Measurements from ENCODE around the gene SLC9A8. TPM values are rescaled to one million over a fixed set of nuclear protein-coding genes. Genes with fewer than 3 reads are reported as not detected.

The SLC9A8 gene
- total and polyA plus RNA-seq, 4 experiments from 2014 or later: 3.4 to 25.6 (median 16.9) TPM

GRCh38 chr20:49838546-49838945 lies 25.9 kb downstream of the SLC9A8 start:
- peaks cover 11% of the 10 kb centered on the region for H3K36me3 ChIP-seq (ENCODE audit: insufficient read depth, low read length)
- no peak for DNase-seq
- intact Hi-C loops (cut with micrococcal nuclease): no loop called here
- H3K27me3 ChIP-seq (ENCODE audit: insufficient read depth, low read length): no peaks in the 10 kb centered on the region
- Mint-ChIP-seq H3K27ac (peak overlapping the region in 1 of 7 donors; percentile 36), H3K9me3 (no peaks in the 10 kb centered on the region), H3K36me3 (peaks cover 33 to 50% of the 10 kb centered on the region in 2 donors), H3K4me1 (peaks cover 0 to 11% (median 3%) of the 10 kb centered on the region in 4 donors), H3K27me3 (no peaks in the 10 kb centered on the region), H3K4me3 (no peak overlapping the region)
- no peak overlapping the region for H3K27ac ChIP-seq (ENCODE audit: low read depth, low read length)
- H3K9me3 ChIP-seq (ENCODE audit: control insufficient read depth in 1 of 2, low read length in 2 of 2): no peaks in the 10 kb centered on the region
- no peaks in the 10 kb centered on the region for H3K4me1 ChIP-seq (ENCODE audit: insufficient read depth, low read length)
- ChIA-PET POLR2A (ENCODE audit: partially characterized antibody) (interaction anchor here (0.6 to 0.8 kb wide), 2 partner anchors 13 to 77 kb away, joined by 3 read pairs; no protein-coding TSS in a partner anchor), CTCF (ENCODE audit: partially characterized antibody) (interaction anchor here (0.9 to 2.5 kb wide), 2 partner anchors 8 to 297 kb away, joined by 4 to 11 read pairs; no protein-coding TSS in a partner anchor)
- no peak overlapping the region for H3K4me3 ChIP-seq (ENCODE audit: low read length in 2 of 2)

GRCh38 chr20:49843139-49843538 lies 30.5 kb downstream of the SLC9A8 start:
- Mint-ChIP-seq H3K27me3 (no peaks in the 10 kb centered on the region), H3K27ac (peak overlapping the region in 2 of 7 donors; percentile 51 to 70), H3K4me3 (no peak overlapping the region), H3K36me3 (peaks cover 24 to 43% of the 10 kb centered on the region in 2 donors), H3K9me3 (no peaks in the 10 kb centered on the region), H3K4me1 (peaks cover 0 to 7% (median 1%) of the 10 kb centered on the region in 4 donors)
- peaks cover 13% of the 10 kb centered on the region for H3K36me3 ChIP-seq (ENCODE audit: insufficient read depth, low read length)
- no peaks in the 10 kb centered on the region for H3K27me3 ChIP-seq (ENCODE audit: insufficient read depth, low read length)
- no peak for DNase-seq
- POLR2A ChIA-PET (ENCODE audit: partially characterized antibody): no interaction called here
- intact Hi-C loops (cut with micrococcal nuclease): no loop called here
- CTCF ChIA-PET (ENCODE audit: partially characterized antibody): interaction anchor here (4.6 kb wide), 1 partner anchor 235 kb away, joined by 70 read pairs; no protein-coding TSS in a partner anchor
- no peak overlapping the region for H3K4me3 ChIP-seq (ENCODE audit: low read length in 2 of 2)
- no peaks in the 10 kb centered on the region for H3K4me1 ChIP-seq (ENCODE audit: insufficient read depth, low read length)
- no peak overlapping the region for H3K27ac ChIP-seq (ENCODE audit: low read depth, low read length)
- H3K9me3 ChIP-seq (ENCODE audit: control insufficient read depth in 1 of 2, low read length in 2 of 2): no peaks in the 10 kb centered on the region

- intact Hi-C loops (cut with micrococcal nuclease): no loop called here
- no peak overlapping the region for H3K4me3 Mint-ChIP-seq
- no peak for DNase-seq
- Histone ChIP-seq H3K9me3 (ENCODE audit: control insufficient read depth in 1 of 2, low read length in 2 of 2) (no peaks in the 10 kb centered on the region), H3K4me1 (ENCODE audit: insufficient read depth, low read length) (no peaks in the 10 kb centered on the region), H3K27ac (ENCODE audit: low read depth, low read length) (no peak overlapping the region), H3K27me3 (ENCODE audit: insufficient read depth, low read length) (no peaks in the 10 kb centered on the region), H3K36me3 (ENCODE audit: insufficient read depth, low read length) (peaks cover 15% of the 10 kb centered on the region), H3K4me3 (ENCODE audit: low read length in 2 of 2) (no peak overlapping the region)
- H3K9me3 Mint-ChIP-seq: no peaks in the 10 kb centered on the region
- CTCF ChIA-PET (ENCODE audit: partially characterized antibody): interaction anchor here (0.5 to 4.6 kb wide), 3 partner anchors 16 to 236 kb away, joined by 4 to 70 read pairs (median 35); no protein-coding TSS in a partner anchor
- peaks cover 0 to 7% (median 3%) of the 10 kb centered on the region in 4 donors for H3K4me1 Mint-ChIP-seq
- no peaks in the 10 kb centered on the region for H3K27me3 Mint-ChIP-seq
- H3K27ac Mint-ChIP-seq: peak overlapping the region in 2 of 7 donors; percentile 59 to 83
- POLR2A ChIA-PET (ENCODE audit: partially characterized antibody): interaction anchor here (0.6 kb wide), 1 partner anchor 130 kb away, joined by 3 read pairs; no protein-coding TSS in a partner anchor
- peaks cover 29 to 46% of the 10 kb centered on the region in 2 donors for H3K36me3 Mint-ChIP-seq
Measured at GRCh38 chr20:49843770-49844380, 31.2 kb downstream of the SLC9A8 start.

GRCh38 chr20:49845060-49845459 lies 32.4 kb downstream of the SLC9A8 start:
- no peak for DNase-seq
- ChIA-PET POLR2A (ENCODE audit: partially characterized antibody) (no interaction called here), CTCF (ENCODE audit: partially characterized antibody) (interaction anchor here (1.7 to 4.6 kb wide), 7 partner anchors 10 to 302 kb away, joined by 4 to 70 read pairs (median 7); no protein-coding TSS in a partner anchor)
- Histone ChIP-seq H3K27ac (ENCODE audit: low read depth, low read length) (no peak overlapping the region), H3K9me3 (ENCODE audit: control insufficient read depth in 1 of 2, low read length in 2 of 2) (no peaks in the 10 kb centered on the region), H3K4me3 (ENCODE audit: low read length in 2 of 2) (no peak overlapping the region), H3K36me3 (ENCODE audit: insufficient read depth, low read length) (peaks cover 20% of the 10 kb centered on the region), H3K27me3 (ENCODE audit: insufficient read depth, low read length) (no peaks in the 10 kb centered on the region), H3K4me1 (ENCODE audit: insufficient read depth, low read length) (peaks cover under 1% of the 10 kb centered on the region)
- no peaks in the 10 kb centered on the region for H3K27me3 Mint-ChIP-seq
- H3K27ac Mint-ChIP-seq: peak overlapping the region in 1 of 7 donors; percentile 51
- H3K36me3 Mint-ChIP-seq: peaks cover 38 to 49% of the 10 kb centered on the region in 2 donors
- intact Hi-C loops (cut with micrococcal nuclease): loop anchor here (5.0 kb wide), 1 partner anchor 313 kb away; no protein-coding TSS in a partner anchor
- H3K9me3 Mint-ChIP-seq: no peaks in the 10 kb centered on the region
- H3K4me3 Mint-ChIP-seq: no peak overlapping the region
- H3K4me1 Mint-ChIP-seq: peaks cover 0 to 7% (median 6%) of the 10 kb centered on the region in 4 donors

- Histone ChIP-seq H3K27ac (ENCODE audit: low read depth, low read length) (no peak overlapping the region), H3K4me3 (ENCODE audit: low read length in 2 of 2) (no peak overlapping the region), H3K36me3 (ENCODE audit: insufficient read depth, low read length) (peaks cover 27% of the 10 kb centered on the region), H3K9me3 (ENCODE audit: control insufficient read depth in 1 of 2, low read length in 2 of 2) (no peaks in the 10 kb centered on the region), H3K27me3 (ENCODE audit: insufficient read depth, low read length) (no peaks in the 10 kb centered on the region), H3K4me1 (ENCODE audit: insufficient read depth, low read length) (peaks cover 12% of the 10 kb centered on the region)
- ChIA-PET POLR2A (ENCODE audit: partially characterized antibody) (interaction anchor here (0.6 kb wide), 1 partner anchor 249 kb away, joined by 3 read pairs; no protein-coding TSS in a partner anchor), CTCF (ENCODE audit: partially characterized antibody) (interaction anchor here (0.6 to 4.6 kb wide), 25 partner anchors 9 to 617 kb away, joined by 3 to 70 read pairs (median 5); no protein-coding TSS in a partner anchor)
- no peaks in the 10 kb centered on the region for H3K27me3 Mint-ChIP-seq
- peaks cover 5 to 17% (median 12%) of the 10 kb centered on the region in 4 donors for H3K4me1 Mint-ChIP-seq
- intact Hi-C loops (cut with micrococcal nuclease): loop anchor here (1.0 to 5.0 kb wide), 2 partner anchors 235 to 314 kb away; no protein-coding TSS in a partner anchor
- H3K9me3 Mint-ChIP-seq: no peaks in the 10 kb centered on the region
- peaks cover 38 to 55% of the 10 kb centered on the region in 2 donors for H3K36me3 Mint-ChIP-seq
- DNase-seq: peak; percentile 51 to 65 (median 61)
- no peak overlapping the region for H3K27ac Mint-ChIP-seq
- H3K4me3 Mint-ChIP-seq: no peak overlapping the region
Measured at GRCh38 chr20:49846206-49846807, 33.7 kb downstream of the SLC9A8 start.

DNA sequence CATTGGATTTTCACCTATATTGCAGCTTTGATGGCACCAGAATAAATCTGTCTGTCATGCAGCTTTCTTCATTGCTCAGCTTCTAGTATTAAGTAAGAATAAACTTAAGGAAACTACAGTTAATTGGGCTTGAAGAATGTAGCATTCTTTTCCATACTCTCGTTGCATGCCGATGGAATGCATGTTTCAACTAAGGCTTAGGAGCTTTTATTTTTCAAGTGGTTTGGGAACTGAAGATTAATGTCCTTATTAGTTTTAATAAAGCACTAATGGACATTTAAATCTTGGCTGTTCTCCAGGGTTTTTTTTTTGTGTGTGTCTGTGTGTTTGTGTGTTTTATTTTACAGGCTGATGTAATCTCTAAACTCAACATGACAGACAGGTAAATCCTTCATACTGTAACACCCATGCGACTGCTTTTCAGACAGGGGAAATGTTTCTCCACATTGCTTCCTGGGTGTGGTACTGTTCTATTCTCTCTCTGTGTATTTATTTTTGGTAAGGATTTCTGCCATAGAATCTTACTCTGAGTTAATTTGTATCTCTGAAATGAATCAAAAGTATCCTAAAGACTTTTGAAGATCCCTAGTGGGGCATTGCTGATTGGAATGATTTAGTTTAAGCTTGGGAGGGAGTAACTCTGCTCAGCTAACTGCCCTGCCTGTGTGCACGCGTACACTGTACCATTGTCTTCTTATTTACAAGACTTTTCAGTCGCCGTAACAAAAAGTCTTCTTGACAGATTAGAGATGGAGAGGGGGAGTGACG lies 38.0 kb downstream of the SLC9A8 start:
- Histone ChIP-seq H3K4me1 (ENCODE audit: insufficient read depth, low read length) (peaks cover 12% of the 10 kb centered on the region), H3K27me3 (ENCODE audit: insufficient read depth, low read length) (no peaks in the 10 kb centered on the region), H3K9me3 (ENCODE audit: control insufficient read depth in 1 of 2, low read length in 2 of 2) (no peaks in the 10 kb centered on the region), H3K36me3 (ENCODE audit: insufficient read depth, low read length) (peaks cover 40% of the 10 kb centered on the region), H3K27ac (ENCODE audit: low read depth, low read length) (no peak overlapping the region), H3K4me3 (ENCODE audit: low read length in 2 of 2) (no peak overlapping the region)
- peak overlapping the region in 5 of 7 donors; percentile 1 to 74 (median 19) for H3K27ac Mint-ChIP-seq
- ChIA-PET POLR2A (ENCODE audit: partially characterized antibody) (no interaction called here), CTCF (ENCODE audit: partially characterized antibody) (interaction anchor here (1.1 to 1.6 kb wide), 2 partner anchors 240 to 242 kb away, joined by 4 read pairs; no protein-coding TSS in a partner anchor)
- intact Hi-C loops (cut with micrococcal nuclease): no loop called here
- H3K27me3 Mint-ChIP-seq: no peaks in the 10 kb centered on the region
- no peak for DNase-seq
- H3K9me3 Mint-ChIP-seq: no peaks in the 10 kb centered on the region
- peaks cover 52 to 67% of the 10 kb centered on the region in 2 donors for H3K36me3 Mint-ChIP-seq
- peaks cover 5 to 18% (median 13%) of the 10 kb centered on the region in 4 donors for H3K4me1 Mint-ChIP-seq
- H3K4me3 Mint-ChIP-seq: peak overlapping the region in 1 of 8 donors; percentile 7
